Fibroblast of skin of left biceps (primary cell): ENCODE data around the gene GABRG3.

Source experiments
- DNase-seq, 2 experiments: peaks; one replicate each; pipeline ENCODE4 v3.0.0-alpha.2; 2013; ENCODE audit warnings: low read depth in 2 of 2

GABRG3 gene

GRCh38 chr15:27401471-27401870 lies 430.5 kb downstream of the GABRG3 start:
- no peak for DNase-seq

- DNase-seq: no peak
These were observed 437.4 kb downstream of the GABRG3 start for GRCh38 chr15:27408428-27408827.

- no peak for DNase-seq
These were observed 440.1 kb downstream of the GABRG3 start for GRCh38 chr15:27410996-27411605.

GRCh38 chr15:27412415-27412814 lies 441.4 kb downstream of the GABRG3 start:
- no peak for DNase-seq

GRCh38 chr15:27414168-27414870 lies 443.3 kb downstream of the GABRG3 start:
- DNase-seq: peak in 1 of 2 experiments; percentile 10

GRCh38 chr15:27418726-27419125 lies 447.7 kb downstream of the GABRG3 start:
- DNase-seq: no peak

- no peak for DNase-seq
These were observed 452.0 kb downstream of the GABRG3 start for GRCh38 chr15:27422997-27423396.

GRCh38 chr15:27426805-27427204 lies 455.8 kb downstream of the GABRG3 start:
- DNase-seq: no peak

GRCh38 chr15:27427276-27427675 lies 456.3 kb downstream of the GABRG3 start:
- no peak for DNase-seq

- DNase-seq: no peak
These were observed 457.2 kb downstream of the GABRG3 start for GRCh38 chr15:27428151-27428550.

- DNase-seq: no peak
These were observed 458.6 kb downstream of the GABRG3 start for GRCh38 chr15:27429577-27429976.

GRCh38 chr15:27433604-27434003 lies 462.6 kb downstream of the GABRG3 start:
- no peak for DNase-seq

- no peak for DNase-seq
These were observed 467.7 kb downstream of the GABRG3 start for GRCh38 chr15:27438403-27439375.

GRCh38 chr15:27441120-27441519 lies 470.1 kb downstream of the GABRG3 start:
- no peak for DNase-seq

- DNase-seq: no peak
These were observed 477.3 kb downstream of the GABRG3 start for GRCh38 chr15:27448234-27448633.

- DNase-seq: no peak
These were observed 478.0 kb downstream of the GABRG3 start for GRCh38 chr15:27448986-27449385.

- DNase-seq: no peak
These were observed 479.0 kb downstream of the GABRG3 start for GRCh38 chr15:27449941-27450340.

GRCh38 chr15:27454281-27455075 lies 483.5 kb downstream of the GABRG3 start:
- peak; percentile 5 to 8 for DNase-seq

- no peak for DNase-seq
These were observed 485.8 kb downstream of the GABRG3 start for GRCh38 chr15:27456807-27457206.

GRCh38 chr15:27457766-27458165 lies 486.8 kb downstream of the GABRG3 start:
- DNase-seq: no peak

- no peak for DNase-seq
These were observed 487.5 kb downstream of the GABRG3 start for GRCh38 chr15:27458345-27459084.
